Heart right ventricle (tissue), 16 donors: ENCODE measurements around the gene USH2A. TPM values are rescaled to one million over a fixed set of nuclear protein-coding genes. Genes with fewer than 3 reads are reported as not detected.

Experiments
- ATAC-seq, 8 donors: fragments of 200-7000 bp; cut with Tn5 transposase; one replicate each; pipeline ENCODE4 v1.9.1; 2020; ENCODE audit warnings: mild to moderate bottlenecking in 8 of 8, moderate library complexity in 8 of 8, moderate number of reproducible peaks in 1 of 8
- DNase-seq, 2 donors: peaks; one replicate each; pipeline ENCODE4 v3.0.0-alpha.2; 2020
- H3K27ac ChIP-seq, 10 donors: fragments of 200-600 bp; sonication (generic) in 2 of 10; one replicate each; pipeline versions ENCODE4 v1.5.0 to v1.8.0; 2020 to 2022; ENCODE audit warnings: mild to moderate bottlenecking in 3 of 10
- H3K27me3 ChIP-seq, 7 donors: fragments of 200-600 bp; one replicate each; pipeline ENCODE4 v1.8.0; 2021 to 2022; ENCODE audit warnings: mild to moderate bottlenecking in 2 of 7
- H3K36me3 ChIP-seq, 9 donors: fragments of 200-600 bp; sonication (generic) in 1 of 9; one replicate each; pipeline versions ENCODE4 v1.5.0 to v1.8.0; 2020 to 2022; ENCODE audit warnings: mild to moderate bottlenecking in 2 of 9
- H3K4me1 ChIP-seq, 9 donors: fragments of 200-600 bp; sonication (generic) in 1 of 9; one replicate each; pipeline versions ENCODE4 v1.5.0 to v1.8.0; 2020 to 2022; ENCODE audit warnings: mild to moderate bottlenecking in 4 of 9
- H3K4me3 ChIP-seq, 10 donors: fragments of 200-600 bp; sonication (generic) in 2 of 10; one replicate each; pipeline versions ENCODE4 v1.5.0 to v1.8.0; 2020 to 2022; ENCODE audit warnings: mild to moderate bottlenecking in 7 of 10, moderate library complexity in 2 of 10
- H3K9me3 ChIP-seq, 11 donors: fragments of 200-600 bp in 10 of 11; sonication (generic) in 2 of 11; one replicate each; pipeline versions ENCODE4 v1.5.0 to v1.8.0; 2013 to 2022; ENCODE audit warnings: mild to moderate bottlenecking in 2 of 11, control low read depth in 1 of 11, moderate library complexity in 1 of 11
- CTCF ChIP-seq, 9 donors: fragments of 200-600 bp; sonication (generic) in 2 of 9; IDR thresholded peaks; one replicate each; pipeline versions ENCODE4 v1.5.0 to v1.8.0; 2021 to 2022; ENCODE audit warnings: antibody characterized with exemption in 9 of 9, mild to moderate bottlenecking in 5 of 9, moderate library complexity in 1 of 9
- WGBS, 2 donors: extraction: QIAGEN DNeasy Blood & Tissue Kit; methylation state at CpG; one replicate each; pipeline ENCODE4 v1.1.7; 2013; ENCODE audit warnings: inconsistent platforms in 1 of 2; 5-methylcytosine and 5-hydroxymethylcytosine counted together
- intact Hi-C, 10 donors: fragments of 100-400 bp; cut with DNase I; formaldehyde crosslinking; loops; one replicate each; pipeline versions ENCODE4 v1.11.1 to v1.14.2; 2022
- polyA plus RNA-seq, 2 donors: library from polyadenylated mRNA; stranded (reverse); fragments of 200-250 nt; gene quantifications; one replicate each; pipeline ENCODE4 v1.2.3, GENCODE V29; 2013
- total RNA-seq, 10 donors: library from RNA; stranded (reverse); fragmentation: NEBNext Ultra II Directional in 3 of 10; extraction: Animal tissue kit (Norgen Biotek cat#: 25700) in 3 of 10; gene quantifications; one replicate each; pipeline versions ENCODE4 v1.2.1 to v1.2.4, GENCODE V29; 2021 to 2023
- donor health status: Arrhythmogenic right ventricular cardiomyopathy.
- donor health status: ischemic (EF 13 %, LVEDD 7.1; RV severe dilation, severe dysfunction).
- donor health status: healthy with polysubstance abuse.
- donor health status: DM: no; HTN: yes; CAD: no.
- donor health status: DM: no; HTN: no; CAD: no.
- donor health status: ischemic (EF 25% LVEDD 6.9; RV normal size, moderate dysfunction).
- donor health status: ischemic (EF 25% LVEDD 5.7; RV mildly dilated, moderate dysfunction).
- donor health status: healthy.
- donor health status: DM: yes; HTN: yes; CAD: no.
- donor health status: Ischemic cardiomyopathy.
- donor health status: ischemic (EF 35%, LVEDD 5.7; RV mildly dilated, moderate dysfunction).
- donor health status: nonischemic (EF 11% LVEDD 7.7; RV severe dilation, severe dysfunction).
- donor health status: DM: yes; HTN: yes; CAD: no.
- donor health status: PGD.
- donor health status: ischemic (EF 29% LVEDD 5.4; RV normal size, mild dysfunction).
- donor health status: nonischemic (EF 23%, LVEDD 6.1; RV moderate dilation, normal function).

Gene USH2A
- total and polyA plus RNA-seq, 12 donors: 0.01 to 4.9 (median 3.6) TPM

- no peak for ATAC-seq
- H3K36me3 ChIP-seq: no peaks in the 10 kb centered on the region
- TF ChIP-seq CTCF (IDR thresholded peaks at IDR 0.05): no peak
- no peak for DNase-seq
- H3K27ac ChIP-seq: no peak overlapping the region
- intact Hi-C loops: no loop called here
- H3K4me3 ChIP-seq: no peak overlapping the region
- no peaks in the 10 kb centered on the region for H3K9me3 ChIP-seq
- WGBS, 2 donors: 80 to 83% methylated on average over 3 of the region's 3 CpGs
- H3K27me3 ChIP-seq: no peaks in the 10 kb centered on the region
- H3K4me1 ChIP-seq: no peaks in the 10 kb centered on the region
These were observed 352.0 kb downstream of the USH2A start for GRCh38 chr1:216071262-216071661.

DNA sequence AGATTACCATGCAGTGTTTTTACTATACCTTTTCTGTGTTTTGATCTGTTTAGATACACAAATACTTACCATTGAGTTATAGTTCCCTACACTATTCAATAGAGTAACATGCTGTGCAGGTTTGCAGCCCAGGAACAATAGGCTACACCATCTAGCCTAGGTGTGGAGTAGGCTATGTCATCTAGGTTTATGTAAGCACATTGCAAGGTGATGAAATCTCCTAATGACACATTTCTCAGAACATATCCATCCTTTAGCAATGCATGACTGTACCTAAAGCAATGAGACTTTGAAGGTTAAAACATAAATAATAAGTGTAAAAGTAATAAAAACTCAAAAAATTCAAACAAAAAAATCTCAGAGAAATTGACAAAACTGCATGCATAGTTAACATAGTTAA, 358.6 kb downstream of the USH2A start:
- H3K27me3 ChIP-seq: no peaks in the 10 kb centered on the region
- H3K4me1 ChIP-seq: no peaks in the 10 kb centered on the region
- intact Hi-C loops: no loop called here
- no peak for DNase-seq
- no peak for TF ChIP-seq CTCF (IDR thresholded peaks at IDR 0.05)
- ATAC-seq: no peak
- no peaks in the 10 kb centered on the region for H3K36me3 ChIP-seq
- H3K4me3 ChIP-seq: no peak overlapping the region
- H3K9me3 ChIP-seq: no peaks in the 10 kb centered on the region
- H3K27ac ChIP-seq: no peak overlapping the region

GRCh38 chr1:216057947-216058346, 365.3 kb downstream of the USH2A start:
- no peak overlapping the region for H3K27ac ChIP-seq
- DNase-seq: no peak
- H3K9me3 ChIP-seq: peaks cover 0 to 5% (median 0%) of the 10 kb centered on the region in 11 donors
- H3K27me3 ChIP-seq: no peaks in the 10 kb centered on the region
- WGBS, 2 donors: 93 to 95% methylated on average over 4 of the region's 4 CpGs
- no peaks in the 10 kb centered on the region for H3K4me1 ChIP-seq
- H3K36me3 ChIP-seq: no peaks in the 10 kb centered on the region
- no peak for ATAC-seq
- TF ChIP-seq CTCF (IDR thresholded peaks at IDR 0.05): no peak
- no peak overlapping the region for H3K4me3 ChIP-seq
- intact Hi-C loops: no loop called here

DNA sequence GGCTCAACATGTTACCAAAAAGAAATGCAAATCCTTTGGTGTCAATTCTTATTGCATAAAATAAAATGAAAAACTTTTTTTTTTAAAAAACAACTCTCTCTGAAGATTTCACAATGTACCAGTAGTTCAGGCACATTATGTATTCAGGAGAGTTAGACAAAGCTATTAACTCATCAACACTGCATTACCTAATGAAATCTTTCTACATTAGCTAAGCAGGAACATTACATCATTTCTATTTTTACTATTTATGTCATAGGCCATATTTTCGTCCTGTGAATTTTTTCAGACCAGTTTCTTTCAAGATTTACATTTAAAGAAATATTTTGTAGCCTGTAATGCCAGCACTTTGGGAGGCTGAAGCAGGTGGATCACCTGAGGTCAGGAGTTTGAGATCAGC, 366.2 kb downstream of the USH2A start:
- no peak for TF ChIP-seq CTCF (IDR thresholded peaks at IDR 0.05)
- ATAC-seq: no peak
- Histone ChIP-seq H3K9me3 (peaks cover 0 to 5% (median 0%) of the 10 kb centered on the region in 11 donors), H3K4me1 (no peaks in the 10 kb centered on the region), H3K36me3 (no peaks in the 10 kb centered on the region), H3K27me3 (no peaks in the 10 kb centered on the region), H3K27ac (no peak overlapping the region), H3K4me3 (no peak overlapping the region)
- 10 to 22% methylated on average over 1 of the region's 1 CpG for WGBS, 2 donors
- intact Hi-C loops: no loop called here
- DNase-seq: no peak

DNA sequence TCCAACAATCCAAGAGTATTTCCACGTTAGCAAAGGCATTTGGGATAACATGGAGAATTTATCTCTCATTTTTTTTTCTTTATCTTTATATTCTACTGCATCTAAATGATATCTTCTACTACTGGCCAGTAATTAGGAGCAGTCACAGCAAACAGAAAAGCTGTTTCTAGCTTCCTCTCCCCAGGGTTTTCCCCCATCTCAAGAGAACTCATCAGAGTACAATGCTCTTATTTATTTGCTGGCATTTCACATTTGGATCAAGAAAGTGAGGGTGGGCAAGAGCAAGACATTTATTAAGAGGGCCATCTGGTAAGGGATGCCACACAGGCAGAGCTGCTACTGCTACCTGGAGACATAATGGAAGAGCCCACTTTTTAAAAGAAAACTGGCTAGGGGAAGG, 368.2 kb downstream of the USH2A start:
- no peaks in the 10 kb centered on the region for H3K36me3 ChIP-seq
- ATAC-seq (no peak), DNase-seq (no peak)
- no peaks in the 10 kb centered on the region for H3K4me1 ChIP-seq
- intact Hi-C loops: no loop called here
- peaks cover 0 to 5% (median 0%) of the 10 kb centered on the region in 11 donors for H3K9me3 ChIP-seq
- no peak overlapping the region for H3K27ac ChIP-seq
- H3K4me3 ChIP-seq: no peak overlapping the region
- TF ChIP-seq CTCF (IDR thresholded peaks at IDR 0.05): no peak
- WGBS, 2 donors: 38 to 50% methylated on average over 1 of the region's 1 CpG
- H3K27me3 ChIP-seq: no peaks in the 10 kb centered on the region
